Loucy (cell line): Measurements from ENCODE around the gene EFS.

Experiments used
- EZH2phosphoT487 ChIP-seq: fragments of 200-600 bp; IDR thresholded peaks from 2 replicates; pipeline ENCODE4 v1.6.1; 2018; ENCODE audit warnings: antibody characterized with exemption, mild to moderate bottlenecking, moderate library complexity, borderline replicate concordance
- TF ChIP-seq, protein P1 (sequence below): fragments of 200-600 bp; sonication (generic); conservative IDR thresholded peaks from 2 replicates; pipeline ENCODE4 v1.5.1; 2014; ENCODE audit warnings: mild to moderate bottlenecking, antibody characterized with exemption, low read length

DNA sequence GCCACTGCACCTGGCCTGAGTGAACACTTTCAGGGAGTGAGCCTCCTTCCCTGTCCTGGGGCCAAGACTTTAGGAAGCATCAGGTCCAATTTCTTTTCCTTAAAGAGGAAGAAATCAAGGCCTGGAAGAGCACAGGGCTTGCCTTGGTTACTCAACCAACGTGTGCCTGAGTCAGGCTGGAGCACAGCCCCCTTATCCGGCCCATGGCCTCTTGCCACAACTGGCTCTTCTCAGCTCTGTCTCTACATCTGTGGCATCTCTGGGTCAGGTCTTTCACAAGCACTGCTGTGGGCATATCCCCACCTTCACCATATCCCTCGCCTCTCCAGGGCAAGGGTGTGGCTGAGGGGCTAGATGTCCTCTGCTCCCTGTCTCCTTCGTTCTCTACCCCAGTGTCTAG lies 36.3 kb upstream of the EFS start:
- TF ChIP-seq, protein P1, sequence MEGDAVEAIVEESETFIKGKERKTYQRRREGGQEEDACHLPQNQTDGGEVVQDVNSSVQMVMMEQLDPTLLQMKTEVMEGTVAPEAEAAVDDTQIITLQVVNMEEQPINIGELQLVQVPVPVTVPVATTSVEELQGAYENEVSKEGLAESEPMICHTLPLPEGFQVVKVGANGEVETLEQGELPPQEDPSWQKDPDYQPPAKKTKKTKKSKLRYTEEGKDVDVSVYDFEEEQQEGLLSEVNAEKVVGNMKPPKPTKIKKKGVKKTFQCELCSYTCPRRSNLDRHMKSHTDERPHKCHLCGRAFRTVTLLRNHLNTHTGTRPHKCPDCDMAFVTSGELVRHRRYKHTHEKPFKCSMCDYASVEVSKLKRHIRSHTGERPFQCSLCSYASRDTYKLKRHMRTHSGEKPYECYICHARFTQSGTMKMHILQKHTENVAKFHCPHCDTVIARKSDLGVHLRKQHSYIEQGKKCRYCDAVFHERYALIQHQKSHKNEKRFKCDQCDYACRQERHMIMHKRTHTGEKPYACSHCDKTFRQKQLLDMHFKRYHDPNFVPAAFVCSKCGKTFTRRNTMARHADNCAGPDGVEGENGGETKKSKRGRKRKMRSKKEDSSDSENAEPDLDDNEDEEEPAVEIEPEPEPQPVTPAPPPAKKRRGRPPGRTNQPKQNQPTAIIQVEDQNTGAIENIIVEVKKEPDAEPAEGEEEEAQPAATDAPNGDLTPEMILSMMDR, result no peak
- no peak for TF ChIP-seq EZH2phosphoT487
